BE2C (cell line): ENCODE measurements around the gene INTS11.

Experiments
- DNase-seq: peaks from one replicate; pipeline ENCODE4 v3.0.0-alpha.2; 2020
- H3K27me3 ChIP-seq: fragments of 250-450 bp; sonication (Bioruptor Pico); 2 replicates; pipeline ENCODE4 v1.5.1; 2020; ENCODE audit warnings: mild to moderate bottlenecking
- H3K36me3 ChIP-seq: fragments of 250-450 bp; sonication (Bioruptor Pico); 2 replicates; pipeline ENCODE4 v1.5.1; 2020; ENCODE audit warnings: mild to moderate bottlenecking
- H3K4me1 ChIP-seq: fragments of 250-450 bp; sonication (Bioruptor Pico); 2 replicates; pipeline ENCODE4 v1.5.1; 2020
- H3K4me3 ChIP-seq: 2 replicates; pipeline ENCODE4 v1.5.1; 2011; ENCODE audit warnings: low read depth, low read length
- H3K9me3 ChIP-seq: fragments of 250-450 bp; sonication (Bioruptor Pico); 2 replicates; pipeline ENCODE4 v1.5.1; 2020
- TF ChIP-seq, protein P1 (sequence below): IDR thresholded peaks from 2 replicates; pipeline ENCODE4 v1.5.1; 2012; ENCODE audit warnings: mild to moderate bottlenecking, low read depth, low read length

The INTS11 gene

GRCh38 chr1:1315435-1315954, 9.0 kb downstream of the INTS11 start:
- Histone ChIP-seq H3K9me3 (no peaks in the 10 kb centered on the region), H3K36me3 (peaks cover 82% of the 10 kb centered on the region), H3K27me3 (no peaks in the 10 kb centered on the region), H3K4me1 (no peaks in the 10 kb centered on the region), H3K4me3 (no peak overlapping the region)
- DNase-seq = no peak
- TF ChIP-seq, protein P1, sequence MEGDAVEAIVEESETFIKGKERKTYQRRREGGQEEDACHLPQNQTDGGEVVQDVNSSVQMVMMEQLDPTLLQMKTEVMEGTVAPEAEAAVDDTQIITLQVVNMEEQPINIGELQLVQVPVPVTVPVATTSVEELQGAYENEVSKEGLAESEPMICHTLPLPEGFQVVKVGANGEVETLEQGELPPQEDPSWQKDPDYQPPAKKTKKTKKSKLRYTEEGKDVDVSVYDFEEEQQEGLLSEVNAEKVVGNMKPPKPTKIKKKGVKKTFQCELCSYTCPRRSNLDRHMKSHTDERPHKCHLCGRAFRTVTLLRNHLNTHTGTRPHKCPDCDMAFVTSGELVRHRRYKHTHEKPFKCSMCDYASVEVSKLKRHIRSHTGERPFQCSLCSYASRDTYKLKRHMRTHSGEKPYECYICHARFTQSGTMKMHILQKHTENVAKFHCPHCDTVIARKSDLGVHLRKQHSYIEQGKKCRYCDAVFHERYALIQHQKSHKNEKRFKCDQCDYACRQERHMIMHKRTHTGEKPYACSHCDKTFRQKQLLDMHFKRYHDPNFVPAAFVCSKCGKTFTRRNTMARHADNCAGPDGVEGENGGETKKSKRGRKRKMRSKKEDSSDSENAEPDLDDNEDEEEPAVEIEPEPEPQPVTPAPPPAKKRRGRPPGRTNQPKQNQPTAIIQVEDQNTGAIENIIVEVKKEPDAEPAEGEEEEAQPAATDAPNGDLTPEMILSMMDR = no peak

DNA sequence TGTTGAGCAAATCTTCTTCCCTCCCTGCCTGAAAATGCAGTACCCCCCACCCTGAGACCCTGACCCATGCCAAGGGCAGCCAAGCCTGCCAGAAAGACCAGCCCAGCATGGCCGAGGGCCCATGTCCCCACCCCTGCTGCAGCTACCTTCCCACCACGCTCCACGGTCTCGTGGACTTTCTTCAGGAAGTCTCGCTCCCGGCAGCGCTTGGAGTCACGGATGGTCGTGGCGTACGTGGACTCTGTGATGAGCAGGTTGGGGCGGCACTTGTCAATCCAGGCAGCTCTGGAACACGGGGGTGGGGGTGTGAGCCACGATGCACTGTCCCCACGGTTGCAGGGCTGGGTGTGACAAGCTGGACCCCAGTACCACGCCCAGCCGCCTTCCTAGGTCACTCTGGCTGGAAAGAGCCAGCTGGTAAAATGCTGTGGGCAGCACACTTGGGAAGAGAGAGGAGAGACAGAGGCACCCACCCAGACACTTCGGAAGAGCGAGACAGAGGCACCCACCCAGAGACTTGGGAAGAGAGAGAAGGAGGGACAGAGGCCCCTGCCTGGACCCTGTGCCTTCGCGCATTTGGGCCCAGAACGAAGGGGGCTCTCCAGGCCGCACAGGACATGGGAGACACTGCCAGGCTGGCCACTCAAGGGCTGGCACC, 9.7 kb downstream of the INTS11 start:
- Histone ChIP-seq H3K9me3 (no peaks in the 10 kb centered on the region), H3K27me3 (no peaks in the 10 kb centered on the region), H3K4me1 (no peaks in the 10 kb centered on the region), H3K36me3 (peaks cover 82% of the 10 kb centered on the region), H3K4me3 (no peak overlapping the region)
- TF ChIP-seq, protein P1 = no peak
- DNase-seq = no peak

DNA sequence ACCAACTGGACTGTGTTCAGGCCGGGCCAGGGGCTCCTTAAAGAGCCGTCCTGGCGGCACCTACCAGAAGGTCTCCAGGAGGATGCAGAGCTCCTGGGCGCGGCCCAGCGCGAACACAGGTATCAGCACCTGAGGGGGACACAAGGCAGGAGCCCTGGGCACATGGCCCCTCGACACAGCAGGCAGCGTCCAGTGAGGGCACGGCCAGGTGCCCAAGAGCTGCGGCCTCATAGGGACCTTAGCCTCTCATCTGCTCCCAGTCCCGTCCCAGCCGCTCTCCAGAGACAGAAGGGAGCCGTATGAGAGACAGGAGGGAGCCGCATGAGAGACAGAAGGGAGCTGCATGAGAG, 10.2 kb downstream of the INTS11 start:
- TF ChIP-seq, protein P1 = no peak
- no peak for DNase-seq
- Histone ChIP-seq H3K27me3 (no peaks in the 10 kb centered on the region), H3K4me1 (no peaks in the 10 kb centered on the region), H3K36me3 (peaks cover 81% of the 10 kb centered on the region), H3K9me3 (no peaks in the 10 kb centered on the region), H3K4me3 (no peak overlapping the region)

DNA sequence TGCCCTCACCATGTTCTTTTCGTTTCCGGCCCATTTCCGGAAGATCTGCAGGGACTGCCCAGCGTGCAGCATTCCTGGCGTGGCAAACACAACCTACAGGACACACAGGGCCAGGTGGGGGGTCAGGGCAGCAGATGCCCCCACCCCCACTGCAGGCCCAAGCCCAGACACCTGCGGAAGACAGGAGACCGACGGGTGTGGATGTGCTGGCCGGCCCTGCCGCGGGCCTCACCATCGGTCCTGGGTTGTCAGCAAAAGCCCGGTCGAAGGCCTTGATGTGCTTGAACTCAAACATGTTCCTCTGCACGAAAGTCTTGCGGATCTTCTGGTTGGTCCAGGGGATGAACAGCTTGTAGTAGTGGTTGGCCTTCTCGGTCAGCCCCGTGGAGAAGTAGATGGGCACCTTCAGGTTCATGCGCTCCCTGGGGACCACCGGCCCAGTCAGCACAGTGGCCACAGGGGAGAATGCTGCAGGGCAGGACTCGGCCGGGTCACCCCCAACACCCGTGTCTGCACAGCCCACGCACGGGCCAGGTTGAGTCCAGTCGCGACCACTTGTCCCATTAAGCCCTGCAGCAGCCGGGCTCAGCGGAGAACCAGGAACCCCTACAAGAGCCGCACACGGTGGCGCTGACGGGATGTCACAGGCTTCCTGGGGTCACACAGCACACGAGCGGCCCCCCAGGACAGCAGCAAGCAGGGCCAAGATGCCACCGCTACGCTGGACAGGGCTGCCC, 10.8 kb downstream of the INTS11 start:
- no peak for DNase-seq
- Histone ChIP-seq H3K9me3 (no peaks in the 10 kb centered on the region), H3K36me3 (peaks cover 75% of the 10 kb centered on the region), H3K4me3 (no peak overlapping the region), H3K4me1 (no peaks in the 10 kb centered on the region), H3K27me3 (no peaks in the 10 kb centered on the region)
- TF ChIP-seq, protein P1 = no peak

DNA sequence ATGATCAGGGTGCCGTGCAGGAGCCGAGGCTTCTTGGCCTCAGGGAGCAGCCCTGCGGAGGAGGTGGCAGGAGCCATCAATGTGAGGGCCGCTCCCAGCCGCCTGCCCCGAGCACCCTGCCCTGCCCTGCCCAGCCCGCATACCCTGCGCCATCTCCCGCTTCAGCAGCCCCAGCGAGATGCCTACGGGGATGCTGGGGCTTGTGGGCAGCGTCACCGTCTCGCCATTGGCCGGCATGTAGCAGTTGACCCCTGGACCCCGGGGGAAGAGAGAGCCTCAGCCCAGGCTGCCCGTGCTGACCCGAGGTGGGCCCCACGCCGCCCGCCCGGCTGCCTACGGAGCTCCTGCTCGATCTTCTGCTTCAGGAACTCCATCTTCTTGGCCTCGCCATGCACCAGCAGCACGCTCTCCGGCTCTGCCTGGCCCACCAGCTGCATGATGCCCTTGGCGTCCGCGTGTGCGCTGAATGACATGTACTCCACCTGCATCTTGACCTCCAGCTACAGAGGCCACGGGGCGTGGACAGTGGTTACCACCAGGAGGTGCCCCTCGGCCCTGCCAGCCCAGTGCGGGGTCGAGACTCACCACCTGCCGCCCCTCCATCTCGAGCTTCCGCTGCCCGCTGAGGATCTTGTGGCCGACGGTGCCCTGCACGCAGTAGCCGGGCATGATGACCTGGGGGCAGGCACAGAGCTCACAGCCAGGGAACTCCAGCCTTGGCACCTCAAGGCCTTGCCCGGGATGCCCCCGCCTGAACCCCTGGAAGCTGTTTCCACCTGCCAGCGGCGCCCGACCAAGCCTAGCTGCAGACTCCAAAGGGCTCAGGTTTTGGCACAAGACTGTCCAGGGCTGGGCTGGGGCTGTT, 11.8 kb downstream of the INTS11 start:
- DNase-seq = no peak
- no peak overlapping the region for H3K4me3 ChIP-seq
- peaks cover 68% of the 10 kb centered on the region for H3K36me3 ChIP-seq
- H3K9me3 ChIP-seq = no peaks in the 10 kb centered on the region
- TF ChIP-seq, protein P1 = no peak
- no peaks in the 10 kb centered on the region for H3K4me1 ChIP-seq
- H3K27me3 ChIP-seq = no peaks in the 10 kb centered on the region
